GM20000 (cell line): ENCODE measurements around the gene OR51G2.

Experiments used
- DNase-seq: peaks from one replicate; pipeline ENCODE4 v3.0.0; 2012; ENCODE audit warnings: low spot score
- TF ChIP-seq, protein P1 (sequence below): IDR thresholded peaks from 2 replicates; pipeline ENCODE4 v1.5.1; 2012; ENCODE audit warnings: mild to moderate bottlenecking, control low read depth; ENCODE audit errors: extremely low read depth, missing control alignments

OR51G2 gene

DNA sequence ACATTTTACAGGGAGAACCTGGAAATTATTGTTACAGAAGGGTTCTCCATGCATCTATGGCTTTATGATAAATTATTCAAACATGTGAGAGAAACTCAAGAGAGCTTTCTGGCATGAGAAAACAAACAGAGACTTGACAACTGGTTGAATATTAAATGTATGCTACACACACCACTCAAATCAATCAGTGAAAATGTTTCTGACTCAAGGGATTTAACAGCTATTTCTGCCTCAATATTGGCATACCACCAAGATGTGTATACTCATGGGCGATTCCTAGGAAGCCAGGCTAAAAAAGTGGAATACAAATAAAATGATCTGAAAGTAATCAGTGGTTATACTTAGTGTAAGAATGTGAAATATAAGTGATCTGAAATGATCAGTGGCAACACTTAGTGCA is 53.3 kb downstream of the OR51G2 start:
- TF ChIP-seq, protein P1, sequence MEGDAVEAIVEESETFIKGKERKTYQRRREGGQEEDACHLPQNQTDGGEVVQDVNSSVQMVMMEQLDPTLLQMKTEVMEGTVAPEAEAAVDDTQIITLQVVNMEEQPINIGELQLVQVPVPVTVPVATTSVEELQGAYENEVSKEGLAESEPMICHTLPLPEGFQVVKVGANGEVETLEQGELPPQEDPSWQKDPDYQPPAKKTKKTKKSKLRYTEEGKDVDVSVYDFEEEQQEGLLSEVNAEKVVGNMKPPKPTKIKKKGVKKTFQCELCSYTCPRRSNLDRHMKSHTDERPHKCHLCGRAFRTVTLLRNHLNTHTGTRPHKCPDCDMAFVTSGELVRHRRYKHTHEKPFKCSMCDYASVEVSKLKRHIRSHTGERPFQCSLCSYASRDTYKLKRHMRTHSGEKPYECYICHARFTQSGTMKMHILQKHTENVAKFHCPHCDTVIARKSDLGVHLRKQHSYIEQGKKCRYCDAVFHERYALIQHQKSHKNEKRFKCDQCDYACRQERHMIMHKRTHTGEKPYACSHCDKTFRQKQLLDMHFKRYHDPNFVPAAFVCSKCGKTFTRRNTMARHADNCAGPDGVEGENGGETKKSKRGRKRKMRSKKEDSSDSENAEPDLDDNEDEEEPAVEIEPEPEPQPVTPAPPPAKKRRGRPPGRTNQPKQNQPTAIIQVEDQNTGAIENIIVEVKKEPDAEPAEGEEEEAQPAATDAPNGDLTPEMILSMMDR: no peak
- no peak for DNase-seq

DNA sequence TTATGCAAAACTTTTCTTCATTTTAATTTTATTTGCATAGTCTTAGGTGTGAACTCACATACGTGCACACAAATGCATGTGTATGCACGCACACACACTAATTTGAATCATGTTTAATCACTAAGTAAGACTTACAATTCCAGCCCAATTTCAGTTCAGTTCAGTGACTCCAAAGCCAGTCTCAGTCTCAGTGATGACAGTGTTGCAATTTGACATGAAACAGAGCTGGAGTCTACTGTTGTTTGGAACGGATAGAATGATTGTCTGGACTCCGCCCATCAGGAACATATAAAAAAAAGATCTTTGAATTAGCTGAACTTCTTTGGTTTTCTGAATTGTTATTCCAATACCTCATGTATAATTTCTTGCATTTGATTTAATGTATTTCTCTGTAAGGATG is 55.3 kb downstream of the OR51G2 start:
- DNase-seq: no peak
- TF ChIP-seq, protein P1: no peak
